IMR-90 (cell line): Measurements from ENCODE around the gene AAR2. TPM values are rescaled to one million over a fixed set of nuclear protein-coding genes. Genes with fewer than 3 reads are reported as not detected.

Experiments
- ATAC-seq: fragments of 200-7000 bp; cut with Tn5 transposase; 2 replicates; pipeline ENCODE4 v1.9.1; 2020; ENCODE audit warnings: low read depth, mild to moderate bottlenecking, moderate library complexity
- BruUV-seq: library from RNA; stranded (reverse); fragments of 400-500 nt; replicated peaks from 2 replicates; lab custom pipeline; 2021; lab: Mats Ljungman, UMichigan
- CTCF ChIA-PET: fragments of 300-600 bp; formaldehyde crosslinking; extraction: SDS; loops from one replicate; lab custom pipeline; 2021; ENCODE audit warnings: antibody characterized with exemption; lab: Yijun Ruan, JAX
- POLR2A ChIA-PET: fragments of 300-600 bp; sonication (Branson Sonifier 250); formaldehyde crosslinking; loops from one replicate; lab custom pipeline; 2022; ENCODE audit warnings: antibody characterized with exemption; ENCODE audit not compliant: unreplicated experiment; lab: Charles Lee
- DNase-seq: peaks from one replicate; pipeline ENCODE4 v3.0.0; 2013
- H2AFZ ChIP-seq: replicated peaks from 2 replicates; pipeline ENCODE3; 2013; ENCODE audit warnings: low read length, mild to moderate bottlenecking; ENCODE audit not compliant: poor library complexity
- H2AK5ac ChIP-seq: 2 replicates; pipeline ENCODE4 v1.6.1; 2013; ENCODE audit warnings: low read depth, low read length, inconsistent platforms
- H2AK9ac ChIP-seq: replicated peaks from 2 replicates; pipeline ENCODE3; 2013; ENCODE audit warnings: mild to moderate bottlenecking, low read depth, low read length, moderate library complexity; ENCODE audit not compliant: poor library complexity
- H2BK120ac ChIP-seq: 2 replicates; pipeline ENCODE4 v1.6.1; 2013; ENCODE audit warnings: low read depth, low read length, inconsistent platforms
- H2BK15ac ChIP-seq: 3 replicates; pipeline ENCODE4 v1.6.1; 2013; ENCODE audit warnings: low read depth, low read length, inconsistent platforms
- H2BK20ac ChIP-seq: 2 replicates; pipeline ENCODE4 v1.6.1; 2013; ENCODE audit warnings: low read depth, mild to moderate bottlenecking, inconsistent platforms, low read length, moderate library complexity
- H2BK5ac ChIP-seq: 2 replicates; pipeline ENCODE4 v1.6.1; 2013; ENCODE audit warnings: mild to moderate bottlenecking, low read depth, low read length, inconsistent platforms; ENCODE audit not compliant: poor library complexity, severe bottlenecking
- H3K14ac ChIP-seq: replicated peaks from 2 replicates; pipeline ENCODE4 v1.6.1; 2013; ENCODE audit warnings: low read depth, low read length, inconsistent platforms
- H3K18ac ChIP-seq: 2 replicates; pipeline ENCODE4 v1.6.1; 2013; ENCODE audit warnings: low read depth, low read length, control low read depth
- H3K23ac ChIP-seq: 2 replicates; pipeline ENCODE4 v1.6.1; 2013; ENCODE audit warnings: low read depth, low read length, inconsistent platforms
- H3K27ac ChIP-seq: 2 replicates; pipeline ENCODE4 v1.5.1; 2013; ENCODE audit warnings: mild to moderate bottlenecking, control low read depth, low read length; ENCODE audit not compliant: insufficient read depth
- H3K27me3 ChIP-seq: 2 replicates; pipeline ENCODE4 v1.6.1; 2013; ENCODE audit warnings: low read length; ENCODE audit not compliant: control insufficient read depth, insufficient read depth
- H3K36me3 ChIP-seq: 2 replicates; pipeline ENCODE4 v1.6.1; 2013; ENCODE audit warnings: low read length, mixed read lengths; ENCODE audit not compliant: control insufficient read depth, insufficient read depth
- H3K4ac ChIP-seq: 2 replicates; pipeline ENCODE4 v1.6.1; 2013; ENCODE audit warnings: low read depth, low read length, inconsistent platforms
- H3K4me1 ChIP-seq: 2 replicates; pipeline ENCODE4 v1.6.1; 2013; ENCODE audit warnings: low read length, mixed read lengths; ENCODE audit not compliant: control insufficient read depth, insufficient read depth
- H3K4me2 ChIP-seq: 2 replicates; pipeline ENCODE4 v1.6.1; 2013; ENCODE audit warnings: low read depth, mild to moderate bottlenecking, control low read depth, low read length, moderate library complexity
- H3K4me3 ChIP-seq: 2 replicates; pipeline ENCODE4 v1.5.1; 2013; ENCODE audit warnings: low read depth, mild to moderate bottlenecking, control low read depth, low read length, moderate library complexity; ENCODE audit not compliant: insufficient read depth
- H3K56ac ChIP-seq: 2 replicates; pipeline ENCODE4 v1.6.1; 2013; ENCODE audit warnings: low read length, inconsistent platforms; ENCODE audit not compliant: insufficient read depth; ENCODE audit errors: extremely low read depth
- H3K79me1 ChIP-seq, 2 experiments: 2 replicates each; pipeline ENCODE4 v1.6.1; 2013; ENCODE audit warnings: low read length in 2 of 2, inconsistent platforms in 1 of 2, low read depth in 1 of 2
- H3K9ac ChIP-seq: 2 replicates; pipeline ENCODE4 v1.6.1; 2013; ENCODE audit warnings: low read depth, low read length, control low read depth
- H3K9me1 ChIP-seq: 2 replicates; pipeline ENCODE4 v1.6.1; 2013; ENCODE audit warnings: low read length, inconsistent platforms; ENCODE audit not compliant: insufficient read depth
- H3K9me3 ChIP-seq: 2 replicates; pipeline ENCODE4 v1.6.1; 2013; ENCODE audit warnings: low read length; ENCODE audit not compliant: control insufficient read depth, insufficient read depth
- H4K20me1 ChIP-seq: 2 replicates; pipeline ENCODE4 v1.6.1; 2013; ENCODE audit warnings: low read length, inconsistent platforms; ENCODE audit not compliant: insufficient read depth
- H4K5ac ChIP-seq: 2 replicates; pipeline ENCODE4 v1.6.1; 2013; ENCODE audit warnings: mild to moderate bottlenecking, low read depth, low read length, control low read depth
- H4K8ac ChIP-seq, 2 experiments: 2 replicates each; pipeline ENCODE4 v1.6.1; 2013; ENCODE audit warnings: low read depth in 2 of 2, low read length in 2 of 2, control low read depth in 1 of 2, inconsistent platforms in 1 of 2
- H4K91ac ChIP-seq: 2 replicates; pipeline ENCODE4 v1.6.1; 2013; ENCODE audit warnings: low read depth, low read length, inconsistent platforms; ENCODE audit not compliant: insufficient read depth
- BHLHE40 ChIP-seq: fragments of 150-350 bp; IDR thresholded peaks from 2 replicates; pipeline ENCODE4 v1.6.1; 2016; ENCODE audit warnings: mild to moderate bottlenecking, low read depth, low read length
- CEBPB ChIP-seq: IDR thresholded peaks from 2 replicates; pipeline ENCODE4 v1.6.1; 2012; ENCODE audit warnings: low read depth, low read length, improper control_type of control experiment
- CHD1 ChIP-seq: IDR thresholded peaks from 2 replicates; pipeline ENCODE4 v1.6.1; 2012; ENCODE audit warnings: low read depth, low read length, improper control_type of control experiment
- CTCF ChIP-seq: conservative IDR thresholded peaks from 2 replicates; pipeline ENCODE4 v1.5.1; 2012; ENCODE audit warnings: mild to moderate bottlenecking, low read depth, low read length, improper control_type of control experiment
- FOS ChIP-seq: fragments of 150-350 bp; IDR thresholded peaks from 2 replicates; pipeline ENCODE4 v1.6.1; 2016; ENCODE audit warnings: low read depth, low read length
- MAFK ChIP-seq: IDR thresholded peaks from 2 replicates; pipeline ENCODE4 v1.6.1; 2012; ENCODE audit warnings: low read depth, low read length, improper control_type of control experiment
- MAZ ChIP-seq: IDR thresholded peaks from 2 replicates; pipeline ENCODE4 v1.6.1; 2012; ENCODE audit warnings: low read depth, mild to moderate bottlenecking, low read length, improper control_type of control experiment, moderate library complexity, borderline replicate concordance
- MXI1 ChIP-seq: IDR thresholded peaks from 2 replicates; pipeline ENCODE4 v1.6.1; 2012; ENCODE audit warnings: low read depth, mild to moderate bottlenecking, low read length, moderate library complexity, borderline replicate concordance
- NFE2L2 ChIP-seq: fragments of 150-350 bp; IDR thresholded peaks from 2 replicates; pipeline ENCODE4 v1.6.1; 2016; ENCODE audit warnings: low read depth, mild to moderate bottlenecking, low read length
- POLR2A ChIP-seq: IDR thresholded peaks from 2 replicates; pipeline ENCODE4 v1.6.1; 2012; ENCODE audit warnings: mild to moderate bottlenecking, low read depth, low read length
- RAD21 ChIP-seq: IDR thresholded peaks from 2 replicates; pipeline ENCODE4 v1.6.1; 2012; ENCODE audit warnings: low read length, improper control_type of control experiment
- RCOR1 ChIP-seq: IDR thresholded peaks from 2 replicates; pipeline ENCODE4 v1.6.1; 2012; ENCODE audit warnings: mild to moderate bottlenecking, low read length, improper control_type of control experiment; ENCODE audit not compliant: insufficient replicate concordance
- RFX5 ChIP-seq: IDR thresholded peaks from 2 replicates; pipeline ENCODE4 v1.8.0; 2012; ENCODE audit warnings: low read depth, mild to moderate bottlenecking, low read length, moderate library complexity
- SMC3 ChIP-seq: fragments of 150-350 bp; IDR thresholded peaks from 2 replicates; pipeline ENCODE4 v1.6.1; 2016; ENCODE audit warnings: low read depth, mild to moderate bottlenecking, antibody characterized with exemption, low read length, moderate library complexity
- USF2 ChIP-seq: fragments of 150-350 bp; IDR thresholded peaks from 2 replicates; pipeline ENCODE4 v1.6.1; 2017; ENCODE audit warnings: mild to moderate bottlenecking, antibody characterized with exemption, low read length, low read depth
- WGBS, 2 experiments: methylation state at CpG; one replicate each; pipeline versions ENCODE4 v1.1.5 to v1.1.7; 2013; ENCODE audit warnings: missing lambda C conversion rate in 2 of 2; ENCODE audit not compliant: insufficient read length in 1 of 2; ENCODE audit errors: extremely low coverage in 2 of 2; 5-methylcytosine and 5-hydroxymethylcytosine counted together
- dilution Hi-C: fragments of 300-500 bp; cut with HindIII; formaldehyde crosslinking; loops from one replicate; pipeline ENCODE4 v1.14.3; 2018; ENCODE audit warnings: low sequenced_read_pairs; ENCODE audit not compliant: unreplicated experiment
- in situ Hi-C: fragments of 300-500 bp; cut with MboI; formaldehyde crosslinking; loops from 3 replicates; pipeline ENCODE4 v1.14.3; 2019; ENCODE audit warnings: low sequenced_read_pairs, inconsistent platforms, mixed read lengths
- intact Hi-C: fragments of 100-400 bp; cut with micrococcal nuclease; formaldehyde crosslinking; loops from 2 replicates; pipeline ENCODE4 v1.10.0; 2022
- polyA plus RNA-seq, 3 experiments: library from polyadenylated mRNA; depleted of rRNA; stranded (reverse); fragments of >200 nt; gene quantifications; 2 replicates each; pipeline ENCODE4 v1.2.3, GENCODE V29; 2012; ENCODE audit warnings: low replicate concordance in 1 of 3
- total RNA-seq: library from RNA; depleted of rRNA; stranded (reverse); fragments of >200 nt; gene quantifications from 2 replicates; pipeline ENCODE4 v1.2.3, GENCODE V29; 2012
- TF ChIP-seq, protein P1 (sequence below): fragments of 150-350 bp; IDR thresholded peaks from 2 replicates; pipeline ENCODE4 v1.6.1; 2016; ENCODE audit warnings: low read depth, mild to moderate bottlenecking, low read length, moderate library complexity, borderline replicate concordance

Gene AAR2
- total and polyA plus RNA-seq, 2 of the 4 experiments (the other 2 are of a cell fraction) = 28.2 to 35.8 TPM

- no peaks in the 10 kb centered on the region for H3K4me1 ChIP-seq
- peaks cover 41% of the 10 kb centered on the region for H3K36me3 ChIP-seq
- H4K8ac ChIP-seq = no peak overlapping the region
- H2BK15ac ChIP-seq = no peak overlapping the region
- H3K4me3 ChIP-seq = no peak overlapping the region
- no peak overlapping the region for H2AK5ac ChIP-seq
- no peak overlapping the region for H2BK20ac ChIP-seq
- H3K4me2 ChIP-seq = no peak overlapping the region
- DNase-seq (no peak), ATAC-seq (no peak)
- dilution Hi-C loops (no loop called here), in situ Hi-C loops (no loop called here), intact Hi-C loops (no loop called here)
- no TSS peak for BruUV-seq
- H3K9ac ChIP-seq = no peak overlapping the region
- no peak overlapping the region for H4K91ac ChIP-seq
- H3K27me3 ChIP-seq = no peaks in the 10 kb centered on the region
- WGBS, 2 experiments = 17% methylated on average over 1 of the region's 2 CpGs; no CpG with 5 or more reads in 1 of the 2 experiments
- H3K18ac ChIP-seq = no peak overlapping the region
- peaks cover 16% of the 10 kb centered on the region for H4K20me1 ChIP-seq
- no peak for TF ChIP-seq MAZ
- no peak for TF ChIP-seq MAFK
- TF ChIP-seq MXI1 = no peak
- no peak for TF ChIP-seq CTCF
- TF ChIP-seq USF2 = no peak
- TF ChIP-seq POLR2A = no peak
- TF ChIP-seq, protein P1, sequence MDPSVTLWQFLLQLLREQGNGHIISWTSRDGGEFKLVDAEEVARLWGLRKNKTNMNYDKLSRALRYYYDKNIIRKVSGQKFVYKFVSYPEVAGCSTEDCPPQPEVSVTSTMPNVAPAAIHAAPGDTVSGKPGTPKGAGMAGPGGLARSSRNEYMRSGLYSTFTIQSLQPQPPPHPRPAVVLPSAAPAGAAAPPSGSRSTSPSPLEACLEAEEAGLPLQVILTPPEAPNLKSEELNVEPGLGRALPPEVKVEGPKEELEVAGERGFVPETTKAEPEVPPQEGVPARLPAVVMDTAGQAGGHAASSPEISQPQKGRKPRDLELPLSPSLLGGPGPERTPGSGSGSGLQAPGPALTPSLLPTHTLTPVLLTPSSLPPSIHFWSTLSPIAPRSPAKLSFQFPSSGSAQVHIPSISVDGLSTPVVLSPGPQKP = no peak
- TF ChIP-seq CHD1 = no peak
- TF ChIP-seq BHLHE40 = no peak
- TF ChIP-seq RFX5 = no peak
- TF ChIP-seq RCOR1 = no peak
- TF ChIP-seq CEBPB = no peak
- no peak for TF ChIP-seq NFE2L2
- TF ChIP-seq SMC3 = no peak
- TF ChIP-seq RAD21 = no peak
- no peak for TF ChIP-seq FOS
- peaks cover 11% of the 10 kb centered on the region; the same call in 1 of the 2 replicates for H3K9me1 ChIP-seq
- H2BK120ac ChIP-seq = no peak overlapping the region
- H3K56ac ChIP-seq = no peak overlapping the region
- no peak overlapping the region for H3K4ac ChIP-seq
- CTCF ChIA-PET = no interaction called here
- H3K23ac ChIP-seq = no peak overlapping the region
- no peak overlapping the region for H2AK9ac ChIP-seq
- no peak overlapping the region for H2BK5ac ChIP-seq
- H2AFZ ChIP-seq = no peak overlapping the region
- H3K9me3 ChIP-seq = no peaks in the 10 kb centered on the region
- no peak overlapping the region for H3K27ac ChIP-seq
- no peak overlapping the region for H3K14ac ChIP-seq
- peaks cover 23% of the 10 kb centered on the region in 2 experiments for H3K79me1 ChIP-seq
- H4K5ac ChIP-seq = no peak overlapping the region
- POLR2A ChIA-PET = no interaction called here
Measured at GRCh38 chr20:36254076-36254475, 17.8 kb downstream of the AAR2 start.
